SKM-1 treated with dmso at 0.1 percent for 144 hours (cell line): ENCODE data around the gene TXNDC5.

Experiments used
- DNase-seq: peaks from one replicate; lab custom pipeline; 2025; ENCODE audit not compliant: unreplicated experiment; lab: John Stamatoyannopoulos, UW

Gene TXNDC5

GRCh38 chr6:7868926-7869325 lies 41.7 kb downstream of the TXNDC5 start:
- no peak for DNase-seq

- DNase-seq: no peak
Measured at GRCh38 chr6:7866526-7866925, 44.1 kb downstream of the TXNDC5 start.

GRCh38 chr6:7865781-7866180 lies 44.8 kb downstream of the TXNDC5 start:
- DNase-seq: no peak

GRCh38 chr6:7859591-7859990 lies 51.0 kb downstream of the TXNDC5 start:
- DNase-seq: no peak

- no peak for DNase-seq
Measured at GRCh38 chr6:7851780-7852179, 58.8 kb downstream of the TXNDC5 start.

- no peak for DNase-seq
Measured at GRCh38 chr6:7848229-7848628, 62.4 kb downstream of the TXNDC5 start.

GRCh38 chr6:7846966-7847818 lies 63.4 kb downstream of the TXNDC5 start:
- DNase-seq: no peak

- DNase-seq: no peak
Measured at GRCh38 chr6:7841781-7842468, 68.7 kb downstream of the TXNDC5 start.

- DNase-seq: no peak
Measured at GRCh38 chr6:7836371-7837026, 74.1 kb downstream of the TXNDC5 start.

- no peak for DNase-seq
Measured at GRCh38 chr6:7833751-7834070, 76.9 kb downstream of the TXNDC5 start.

- no peak for DNase-seq
Measured at GRCh38 chr6:7832904-7833750, 77.5 kb downstream of the TXNDC5 start.
